A673 (cell line): ENCODE data around the gene BRD7. TPM values are rescaled to one million over a fixed set of nuclear protein-coding genes. Genes with fewer than 3 reads are reported as not detected.

Source experiments
- BruUV-seq: library from RNA; stranded (reverse); fragments of 400-500 nt; replicated peaks from 2 replicates; lab custom pipeline; 2021; lab: Mats Ljungman, UMichigan
- CTCF ChIA-PET: fragments of 300-600 bp; sonication (Branson Sonifier 250); formaldehyde crosslinking; loops from one replicate; lab custom pipeline; 2022; ENCODE audit warnings: antibody characterized with exemption; lab: Charles Lee
- POLR2A ChIA-PET: fragments of 300-600 bp; sonication (Branson Sonifier 250); formaldehyde crosslinking; loops from one replicate; lab custom pipeline; 2022; ENCODE audit warnings: antibody characterized with exemption; ENCODE audit not compliant: low non-redundant PET; lab: Charles Lee
- DNase-seq: peaks from one replicate; pipeline ENCODE4 v3.0.0-alpha.2; 2015; ENCODE audit warnings: low spot score
- H3K27ac ChIP-seq: fragments of 200-600 bp; sonication (generic); 2 replicates; pipeline ENCODE4 v1.5.1; 2016; ENCODE audit warnings: mixed run types, low read depth, mild to moderate bottlenecking, mixed read lengths, antibody characterized with exemption, low read length; ENCODE audit not compliant: poor library complexity, severe bottlenecking
- H3K27me3 ChIP-seq: fragments of 200-600 bp; sonication (generic); replicated peaks from 2 replicates; pipeline ENCODE4 v1.6.1; 2017; ENCODE audit warnings: mixed run types, low read depth, mild to moderate bottlenecking, mixed read lengths, antibody characterized with exemption, low read length; ENCODE audit not compliant: insufficient read depth, poor library complexity
- H3K36me3 ChIP-seq: fragments of 200-600 bp; sonication (generic); 2 replicates; pipeline ENCODE4 v1.6.1; 2016; ENCODE audit warnings: mixed run types, mild to moderate bottlenecking, mixed read lengths, antibody characterized with exemption, low read length; ENCODE audit not compliant: insufficient read depth, poor library complexity, severe bottlenecking
- H3K4me1 ChIP-seq: fragments of 200-600 bp; sonication (generic); 2 replicates; pipeline ENCODE4 v1.6.1; 2017; ENCODE audit warnings: mixed run types, mild to moderate bottlenecking, mixed read lengths, antibody characterized with exemption, low read length; ENCODE audit not compliant: insufficient read depth, poor library complexity, severe bottlenecking
- H3K4me3 ChIP-seq: fragments of 200-600 bp; sonication (generic); 2 replicates; pipeline ENCODE4 v1.5.1; 2016; ENCODE audit warnings: low read depth, mixed run types, mild to moderate bottlenecking, mixed read lengths, low read length; ENCODE audit not compliant: poor library complexity, severe bottlenecking
- H3K9me3 ChIP-seq: fragments of 200-600 bp; sonication (generic); 2 replicates; pipeline ENCODE4 v1.6.1; 2016; ENCODE audit warnings: mixed run types, low read depth, mild to moderate bottlenecking, mixed read lengths, antibody characterized with exemption, low read length; ENCODE audit not compliant: poor library complexity, severe bottlenecking
- EZH2 ChIP-seq: fragments of 200-600 bp; sonication (generic); IDR thresholded peaks from 2 replicates; pipeline ENCODE4 v1.6.1; 2017; ENCODE audit warnings: borderline replicate concordance, low read depth, mild to moderate bottlenecking, mixed read lengths, antibody characterized with exemption, low read length; ENCODE audit not compliant: poor library complexity, severe bottlenecking
- intact Hi-C: fragments of 100-400 bp; cut with micrococcal nuclease; formaldehyde crosslinking; loops from one replicate; pipeline ENCODE4 v1.10.0; 2022; ENCODE audit not compliant: unreplicated experiment
- total RNA-seq: library from RNA; stranded (reverse); gene quantifications from 2 replicates; pipeline ENCODE4 v1.2.3, GENCODE V29; 2021
- TF ChIP-seq, protein P1 (sequence below): fragments of 300-800, 200-600 bp; sonication (generic); conservative IDR thresholded peaks from 2 replicates; pipeline ENCODE4 v1.5.1; 2017; ENCODE audit warnings: low read depth, mild to moderate bottlenecking, antibody characterized with exemption, low read length, moderate library complexity, mixed read lengths

The BRD7 gene
- total RNA-seq, 1 experiment from 2014 or later, result 93.0 TPM

DNA sequence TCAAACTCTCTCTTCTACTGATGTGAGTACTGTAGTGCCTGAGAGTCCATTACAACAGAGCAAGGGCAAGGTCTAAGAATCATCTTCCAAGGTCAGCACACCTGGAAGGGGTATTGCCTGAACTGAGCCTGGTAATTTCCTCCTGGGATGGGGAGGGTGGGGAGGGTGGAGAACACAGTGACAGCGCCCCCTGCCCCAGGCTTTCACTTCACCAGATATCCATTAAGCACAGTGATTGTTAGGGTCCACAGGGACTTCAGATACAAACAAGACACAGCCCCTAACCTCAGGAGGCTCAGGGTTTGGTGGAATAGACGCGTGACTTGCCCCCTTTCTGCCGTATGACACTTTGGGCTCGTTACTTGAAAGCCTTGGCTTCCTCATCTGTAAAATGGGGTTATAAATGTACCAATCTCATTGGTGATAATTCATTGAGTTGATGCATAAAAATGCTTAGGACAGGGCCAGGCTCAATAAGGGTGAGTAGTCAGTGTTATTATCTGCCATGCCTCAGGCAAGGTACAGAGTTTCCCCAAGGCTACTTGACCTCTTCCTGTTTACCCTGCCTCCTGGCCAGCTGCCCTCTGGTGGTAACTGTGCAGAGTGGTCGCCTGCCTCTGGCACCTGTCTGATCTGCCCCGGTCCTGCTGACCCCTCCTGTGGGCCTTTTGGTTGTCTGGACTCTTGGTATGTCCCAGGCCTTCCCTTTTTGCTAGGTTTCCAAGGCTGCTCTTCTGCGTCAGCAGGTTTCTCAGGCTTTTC, 13.1 kb upstream of the BRD7 start:
- POLR2A ChIA-PET, result no interaction called here
- no peaks in the 10 kb centered on the region for H3K27me3 ChIP-seq
- peaks cover 9% of the 10 kb centered on the region for H3K4me1 ChIP-seq
- no peak for DNase-seq
- H3K27ac ChIP-seq, result no peak overlapping the region
- CTCF ChIA-PET, result no interaction called here
- TF ChIP-seq, protein P1, sequence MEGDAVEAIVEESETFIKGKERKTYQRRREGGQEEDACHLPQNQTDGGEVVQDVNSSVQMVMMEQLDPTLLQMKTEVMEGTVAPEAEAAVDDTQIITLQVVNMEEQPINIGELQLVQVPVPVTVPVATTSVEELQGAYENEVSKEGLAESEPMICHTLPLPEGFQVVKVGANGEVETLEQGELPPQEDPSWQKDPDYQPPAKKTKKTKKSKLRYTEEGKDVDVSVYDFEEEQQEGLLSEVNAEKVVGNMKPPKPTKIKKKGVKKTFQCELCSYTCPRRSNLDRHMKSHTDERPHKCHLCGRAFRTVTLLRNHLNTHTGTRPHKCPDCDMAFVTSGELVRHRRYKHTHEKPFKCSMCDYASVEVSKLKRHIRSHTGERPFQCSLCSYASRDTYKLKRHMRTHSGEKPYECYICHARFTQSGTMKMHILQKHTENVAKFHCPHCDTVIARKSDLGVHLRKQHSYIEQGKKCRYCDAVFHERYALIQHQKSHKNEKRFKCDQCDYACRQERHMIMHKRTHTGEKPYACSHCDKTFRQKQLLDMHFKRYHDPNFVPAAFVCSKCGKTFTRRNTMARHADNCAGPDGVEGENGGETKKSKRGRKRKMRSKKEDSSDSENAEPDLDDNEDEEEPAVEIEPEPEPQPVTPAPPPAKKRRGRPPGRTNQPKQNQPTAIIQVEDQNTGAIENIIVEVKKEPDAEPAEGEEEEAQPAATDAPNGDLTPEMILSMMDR, result no peak
- TF ChIP-seq EZH2, result no peak
- no peaks in the 10 kb centered on the region for H3K36me3 ChIP-seq
- intact Hi-C loops, result no loop called here
- no TSS peak for BruUV-seq
- no peaks in the 10 kb centered on the region for H3K9me3 ChIP-seq
- no peak overlapping the region for H3K4me3 ChIP-seq

DNA sequence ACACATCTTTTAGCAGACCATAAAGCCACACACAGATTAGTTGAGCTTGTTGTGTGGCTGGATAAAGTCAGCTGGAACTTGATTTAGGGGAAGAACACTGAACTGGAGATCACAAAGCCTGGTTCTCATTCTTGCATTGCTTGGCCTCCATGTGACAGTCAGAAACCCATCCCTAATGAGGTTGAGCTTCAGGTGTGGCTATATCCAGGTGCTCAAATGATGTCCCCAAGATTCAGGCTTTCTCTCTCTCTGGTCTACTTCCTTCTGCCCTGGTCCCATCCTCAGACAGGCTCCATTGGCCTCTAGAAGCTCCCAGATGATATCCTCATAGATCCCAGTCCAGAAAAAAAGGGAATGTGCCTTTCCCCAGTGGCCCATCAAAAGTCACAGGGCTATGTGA, 9.6 kb upstream of the BRD7 start:
- ChIA-PET POLR2A (no interaction called here), CTCF (no interaction called here)
- Histone ChIP-seq H3K4me3 (no peak overlapping the region), H3K27ac (no peak overlapping the region), H3K36me3 (no peaks in the 10 kb centered on the region), H3K9me3 (no peaks in the 10 kb centered on the region), H3K4me1 (no peaks in the 10 kb centered on the region), H3K27me3 (no peaks in the 10 kb centered on the region)
- TF ChIP-seq EZH2, result no peak
- TF ChIP-seq, protein P1, result no peak
- BruUV-seq, result no TSS peak
- no peak for DNase-seq
- intact Hi-C loops, result no loop called here

DNA sequence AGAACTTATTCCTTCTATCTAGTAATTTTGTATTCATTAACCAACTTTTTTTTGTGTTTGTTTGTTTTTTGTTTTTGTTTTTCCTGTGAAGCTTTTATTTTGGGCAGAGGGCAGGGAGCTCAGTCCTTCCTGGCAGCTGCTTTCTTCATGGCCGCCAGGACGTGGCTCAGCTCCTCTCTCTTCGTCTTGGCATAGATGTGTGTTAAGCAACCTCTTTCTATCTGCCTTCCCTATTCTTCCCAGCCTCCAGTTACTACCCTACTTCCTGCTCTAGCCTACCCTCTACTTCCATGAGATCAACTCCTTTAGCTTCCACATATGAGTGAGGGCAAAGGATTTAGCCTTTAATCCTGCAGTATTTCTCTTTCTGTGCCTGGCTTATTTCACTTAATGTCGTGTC, 8.2 kb upstream of the BRD7 start:
- no peaks in the 10 kb centered on the region for H3K36me3 ChIP-seq
- intact Hi-C loops, result no loop called here
- POLR2A ChIA-PET, result no interaction called here
- no peak for DNase-seq
- H3K27ac ChIP-seq, result no peak overlapping the region
- H3K4me3 ChIP-seq, result no peak overlapping the region
- CTCF ChIA-PET, result interaction anchor here (0.5 kb wide), 1 partner anchor 20 kb away, joined by 3 read pairs; no protein-coding TSS in a partner anchor
- no TSS peak for BruUV-seq
- no peak for TF ChIP-seq EZH2
- TF ChIP-seq, protein P1, result no peak
- no peaks in the 10 kb centered on the region for H3K27me3 ChIP-seq
- no peaks in the 10 kb centered on the region for H3K9me3 ChIP-seq
- no peaks in the 10 kb centered on the region for H3K4me1 ChIP-seq
